Amniotic stem cell (primary cell): ENCODE data around the gene ELF3.
A peak's percentile ranks its signal among the peaks of the same experiment; 100 is the strongest.
"Not testable (repeated sequence)": the region's sequence is repeated elsewhere in the genome, so short reads cannot be mapped to it uniquely, and the experiment has no call there.

Source experiments
- DNase-seq: peaks from one replicate; lab custom pipeline; 2025; lab: John Stamatoyannopoulos, UW

The ELF3 gene

GRCh38 chr1:202009326-202010179, 834 bp upstream of the ELF3 start:
- DNase-seq = peak; percentile 49

DNA sequence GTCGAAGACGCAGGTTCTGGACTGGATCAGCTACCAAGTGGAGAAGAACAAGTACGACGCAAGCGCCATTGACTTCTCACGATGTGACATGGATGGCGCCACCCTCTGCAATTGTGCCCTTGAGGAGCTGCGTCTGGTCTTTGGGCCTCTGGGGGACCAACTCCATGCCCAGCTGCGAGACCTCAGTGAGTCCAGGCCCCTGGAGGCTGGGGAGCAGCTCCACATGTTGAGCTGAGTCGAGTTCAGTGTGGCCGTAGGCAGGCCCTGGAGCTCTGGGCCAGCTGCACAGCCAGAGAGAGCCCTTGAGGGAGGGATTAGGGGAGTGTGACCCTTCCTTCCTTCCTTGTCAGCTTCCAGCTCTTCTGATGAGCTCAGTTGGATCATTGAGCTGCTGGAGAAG, 1.6 kb downstream of the ELF3 start:
- no peak for DNase-seq

DNA sequence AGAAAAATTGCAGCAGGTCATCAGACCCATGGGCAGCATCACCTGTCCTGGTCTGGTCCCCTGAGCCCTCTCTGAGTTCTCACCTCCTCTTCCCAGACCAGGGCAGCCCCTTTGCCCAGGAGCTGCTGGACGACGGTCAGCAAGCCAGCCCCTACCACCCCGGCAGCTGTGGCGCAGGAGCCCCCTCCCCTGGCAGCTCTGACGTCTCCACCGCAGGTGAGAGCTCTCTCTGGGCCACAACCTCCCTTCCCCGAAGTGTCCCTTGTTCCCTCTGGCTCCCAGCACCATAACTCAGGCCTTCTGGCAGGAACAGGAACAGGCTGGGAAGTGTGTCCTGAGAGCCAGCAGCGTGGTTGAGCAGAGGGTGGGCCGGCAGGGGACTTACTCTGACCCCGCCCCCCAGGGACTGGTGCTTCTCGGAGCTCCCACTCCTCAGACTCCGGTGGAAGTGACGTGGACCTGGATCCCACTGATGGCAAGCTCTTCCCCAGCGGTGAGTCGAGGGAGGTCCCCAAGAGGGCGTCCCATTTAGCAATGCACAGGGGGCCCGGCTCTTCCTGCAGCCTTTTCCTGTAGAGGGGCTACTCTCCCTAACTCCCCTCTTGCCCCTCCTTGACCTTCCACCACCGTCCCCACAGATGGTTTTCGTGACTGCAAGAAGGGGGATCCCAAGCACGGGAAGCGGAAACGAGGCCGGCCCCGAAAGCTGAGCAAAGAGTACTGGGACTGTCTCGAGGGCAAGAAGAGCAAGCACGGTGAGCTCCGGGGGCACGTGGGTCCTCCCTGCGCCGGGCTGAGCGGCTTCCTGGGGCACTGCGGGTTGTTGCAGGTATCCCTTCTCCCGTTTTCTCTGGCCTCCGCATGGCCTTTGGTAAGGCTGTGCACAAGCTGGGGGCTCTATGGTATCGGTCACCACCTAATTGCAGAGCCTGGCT, 2.4 kb downstream of the ELF3 start:
- no peak for DNase-seq

DNA sequence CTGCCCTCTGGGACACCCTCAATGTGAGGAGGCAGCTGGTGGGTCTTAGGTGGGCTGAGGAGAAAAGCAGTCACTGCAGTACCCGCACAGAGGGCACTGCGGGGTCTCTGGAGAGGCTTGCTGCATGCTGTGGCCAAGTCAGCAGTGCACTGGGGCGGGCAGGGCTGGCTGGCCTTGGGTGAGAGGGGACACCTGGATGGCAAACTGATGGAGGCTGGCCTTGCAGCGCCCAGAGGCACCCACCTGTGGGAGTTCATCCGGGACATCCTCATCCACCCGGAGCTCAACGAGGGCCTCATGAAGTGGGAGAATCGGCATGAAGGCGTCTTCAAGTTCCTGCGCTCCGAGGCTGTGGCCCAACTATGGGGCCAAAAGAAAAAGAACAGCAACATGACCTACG, 3.2 kb downstream of the ELF3 start:
- no peak for DNase-seq

DNA sequence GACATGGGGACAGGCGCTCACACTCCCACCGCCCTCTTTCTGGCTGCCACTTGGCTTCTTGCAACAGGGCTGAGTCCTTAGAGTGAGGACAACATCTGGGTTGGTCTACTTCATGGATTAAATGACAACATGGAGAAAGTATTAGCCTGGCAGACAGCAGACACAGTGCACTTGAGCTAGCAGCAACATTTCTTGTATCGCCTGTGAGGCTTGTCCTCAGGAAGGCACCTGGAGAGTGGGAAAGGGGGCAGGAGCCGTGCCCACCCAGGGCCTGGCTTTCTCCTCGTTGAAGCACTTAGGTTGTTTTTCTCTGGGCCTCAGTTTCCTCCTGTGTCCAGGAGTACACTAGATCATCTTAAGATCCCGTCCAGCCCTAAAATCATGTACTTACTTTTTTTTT, 3.7 kb downstream of the ELF3 start:
- no peak for DNase-seq

- DNase-seq = no peak
Measured at GRCh38 chr1:202014915-202015661, 4.7 kb downstream of the ELF3 start.

GRCh38 chr1:202015662-202015937, 5.2 kb downstream of the ELF3 start:
- DNase-seq = no peak

- DNase-seq = peak; percentile 39
Measured at GRCh38 chr1:202016022-202016810, 5.8 kb downstream of the ELF3 start.

DNA sequence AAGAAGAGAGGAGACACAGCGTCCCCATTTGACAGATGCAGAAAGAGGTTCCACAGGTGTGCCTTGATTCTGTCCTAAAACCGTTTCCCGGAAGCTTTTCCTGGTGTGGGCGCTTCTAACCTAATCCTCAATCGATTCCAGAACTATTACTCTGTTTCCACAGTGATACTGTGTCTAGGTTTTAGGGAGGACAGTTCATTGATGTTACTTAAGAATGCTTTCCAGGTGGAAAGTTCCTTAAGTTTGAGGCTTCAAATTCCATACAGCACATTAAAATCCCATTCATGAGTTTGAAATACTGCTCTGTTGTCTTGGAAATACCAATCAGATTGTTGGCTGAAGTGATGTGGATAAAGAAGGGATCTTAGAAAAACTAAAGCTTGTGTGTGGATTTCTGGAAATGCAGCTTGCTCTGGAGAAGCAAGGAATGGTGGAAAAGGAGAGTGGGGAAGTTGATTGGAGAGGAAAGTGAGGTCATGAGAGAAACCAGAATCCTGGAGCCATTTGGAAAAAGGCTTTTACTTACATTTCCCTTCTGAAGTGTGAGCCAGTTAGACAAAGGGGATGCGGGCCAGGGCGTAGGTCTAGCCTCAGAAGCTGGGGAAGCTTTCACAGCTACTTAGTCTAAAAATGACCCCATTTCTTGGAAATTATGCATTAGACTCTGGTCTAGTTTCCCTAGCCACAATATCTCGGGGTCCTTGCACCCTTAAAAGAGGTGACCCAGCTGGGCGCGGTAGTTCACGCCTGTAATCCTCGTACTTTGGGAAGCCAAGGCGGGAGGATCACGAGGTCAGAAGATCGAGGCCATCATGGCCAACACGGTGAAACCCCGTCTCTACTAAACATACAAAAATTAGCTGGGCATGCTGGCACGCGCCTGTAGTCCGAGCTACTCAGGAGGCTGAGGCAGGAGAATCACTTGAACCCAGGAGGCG, 6.7 kb downstream of the ELF3 start:
- no peak for DNase-seq

- DNase-seq = no peak
Measured at GRCh38 chr1:202017749-202018467, 7.5 kb downstream of the ELF3 start.

GRCh38 chr1:202018468-202019234, 8.3 kb downstream of the ELF3 start:
- DNase-seq = no peak

- DNase-seq = not testable (repeated sequence)
Measured at GRCh38 chr1:202019235-202019558, 8.8 kb downstream of the ELF3 start.

DNA sequence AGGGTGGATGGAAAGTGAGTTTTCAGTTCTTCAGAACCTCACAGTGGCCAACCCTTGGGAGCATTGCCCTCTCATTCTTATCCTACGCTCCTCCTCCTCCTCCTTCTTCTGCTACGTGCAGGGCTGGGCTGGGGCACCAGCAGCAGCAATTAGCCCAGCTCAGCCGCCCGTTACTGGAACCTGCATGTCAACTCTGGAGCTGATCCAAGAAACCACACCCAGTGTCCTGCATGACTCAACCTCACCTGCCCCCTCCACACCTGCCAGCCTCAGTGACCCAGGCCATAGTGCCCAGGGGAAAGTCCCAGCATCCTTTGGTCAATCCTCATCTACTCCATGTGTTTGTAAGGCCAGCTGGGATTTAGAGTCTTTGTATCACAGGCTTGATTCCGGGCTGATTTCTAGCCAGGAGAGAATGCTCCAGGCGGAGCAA, 12.6 kb downstream of the ELF3 start:
- no peak for DNase-seq

DNA sequence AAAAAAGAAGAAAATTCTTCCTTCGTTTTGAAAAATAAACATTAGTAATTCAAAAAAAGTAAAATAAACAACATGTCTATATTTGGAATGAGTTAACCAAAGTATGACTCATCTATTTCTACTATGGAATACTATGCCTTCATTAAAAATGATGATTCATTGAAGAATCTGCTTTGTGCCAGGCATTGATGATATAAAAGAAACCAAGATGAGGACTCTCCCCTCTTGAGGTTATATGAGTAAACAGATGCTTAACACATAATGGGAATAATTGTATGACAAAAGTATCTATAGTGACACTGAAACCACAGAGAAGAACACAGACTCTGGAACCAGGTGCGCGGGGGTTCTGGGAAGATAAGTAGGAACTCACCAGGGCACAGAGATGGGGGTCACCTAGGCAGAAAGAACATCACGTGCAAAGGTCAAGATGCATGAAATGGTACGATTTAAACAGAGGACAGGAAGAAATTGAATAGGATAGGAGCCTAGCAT, 18.8 kb downstream of the ELF3 start:
- peak; percentile 65 for DNase-seq

GRCh38 chr1:202029727-202030126, 19.3 kb downstream of the ELF3 start:
- no peak for DNase-seq

DNA sequence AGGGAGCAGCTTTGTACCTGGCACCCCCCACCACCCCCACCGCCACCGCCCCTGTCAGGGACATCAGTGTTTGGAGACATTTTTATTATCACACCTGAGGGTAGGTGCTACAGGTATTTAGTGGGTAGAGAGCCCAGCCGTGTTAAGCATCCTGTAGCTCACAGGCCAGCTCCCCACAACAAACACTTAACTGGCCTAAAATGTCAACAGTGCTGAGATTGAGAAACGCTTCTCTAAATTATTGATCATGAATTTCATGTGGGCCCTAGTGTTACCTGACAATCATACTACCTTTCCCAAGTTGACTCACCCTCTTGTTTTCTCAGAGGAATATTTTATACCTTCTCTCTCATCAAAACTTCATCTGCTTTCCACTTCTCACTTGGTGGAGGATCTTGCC, 21.4 kb downstream of the ELF3 start:
- DNase-seq = no peak

DNA sequence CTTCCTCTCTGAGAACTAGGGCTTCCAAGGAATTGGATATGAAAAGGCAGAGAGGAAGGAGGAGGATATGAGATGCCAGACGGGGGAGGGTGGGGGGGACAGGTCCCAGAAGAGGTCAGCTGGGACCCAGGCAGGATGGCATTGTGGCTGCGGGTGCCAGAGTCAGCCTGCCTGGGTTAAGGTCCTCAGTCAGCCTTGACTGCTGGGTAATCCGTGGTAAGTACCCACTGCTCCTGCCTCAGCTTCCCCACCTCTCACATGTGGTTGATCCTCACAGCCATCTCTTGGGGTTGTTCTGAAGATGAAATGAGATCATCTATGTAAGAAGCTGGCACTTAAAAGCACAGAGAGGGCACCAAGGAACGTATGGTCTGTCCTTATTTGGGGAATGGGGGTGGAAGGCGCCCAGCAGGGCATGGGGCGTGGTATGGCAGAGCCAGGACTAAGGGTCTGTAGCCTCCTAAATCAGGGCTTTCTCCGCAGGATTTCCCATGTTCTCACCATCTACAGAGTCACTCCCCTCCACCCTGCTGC, 23.8 kb downstream of the ELF3 start:
- DNase-seq = no peak

GRCh38 chr1:202034683-202035462, 24.5 kb downstream of the ELF3 start:
- peak; percentile 91 for DNase-seq
